Vagina (tissue), 2 donors: Measurements from ENCODE around the gene GRIK3. TPM values are rescaled to one million over a fixed set of nuclear protein-coding genes. Genes with fewer than 3 reads are reported as not detected.

Source experiments
- DNase-seq, 2 donors: peaks; one replicate each; pipeline ENCODE4 v3.0.0-alpha.2; 2017; ENCODE audit errors: extremely low spot score in 2 of 2
- H3K27ac ChIP-seq: fragments of 200-600 bp; sonication (generic); one replicate; pipeline ENCODE4 v1.5.1; 2019
- H3K27me3 ChIP-seq: fragments of 200-600 bp; sonication (generic); one replicate; pipeline ENCODE4 v1.5.1; 2019
- H3K36me3 ChIP-seq, 2 donors: fragments of 200-600 bp; sonication (generic); one replicate each; pipeline ENCODE4 v1.5.1; 2017 to 2019
- H3K4me1 ChIP-seq: fragments of 200-600 bp; sonication (generic); one replicate; pipeline ENCODE4 v1.5.1; 2019
- H3K4me3 ChIP-seq, 2 donors: fragments of 200-600 bp; sonication (generic); 1 replicate in 1 of 2; 2 replicates in 1 of 2; pipeline ENCODE4 v1.5.1; 2016 to 2019
- H3K9me3 ChIP-seq: fragments of 200-600 bp; sonication (generic); one replicate; pipeline ENCODE4 v1.5.1; 2019
- CTCF ChIP-seq, 3 experiments: fragments of 450-650 bp in 2 of 3; fragments of 200-600 bp in 1 of 3; sonication (generic) in 1 of 3; IDR thresholded peaks; one replicate each; pipeline ENCODE4 v1.5.1; 2017 to 2019; ENCODE audit warnings: antibody characterized with exemption in 3 of 3, mild to moderate bottlenecking in 2 of 3, moderate library complexity in 2 of 3
- POLR2A ChIP-seq, 2 donors: fragments of 450-650 bp; IDR thresholded peaks; one replicate each; pipeline ENCODE4 v1.6.1; 2017; ENCODE audit warnings: antibody characterized with exemption in 2 of 2, mild to moderate bottlenecking in 2 of 2, moderate library complexity in 2 of 2
- POLR2AphosphoS5 ChIP-seq, 2 donors: sonication (generic); formaldehyde crosslinking; IDR thresholded peaks; one replicate each; pipeline ENCODE4 v1.9.0; 2017; ENCODE audit warnings: antibody characterized with exemption in 2 of 2, mild to moderate bottlenecking in 2 of 2, low read depth in 1 of 2; ENCODE audit not compliant: insufficient read depth in 1 of 2
- intact Hi-C: fragments of 100-400 bp; cut with DNase I; formaldehyde crosslinking; loops from one replicate; pipeline ENCODE4 v1.15.1; 2023
- total RNA-seq: library from RNA; depleted of rRNA; stranded (reverse); fragments of >200 nt; gene quantifications from one replicate; pipeline ENCODE4 v1.2.3, GENCODE V29; 2016

Gene GRIK3
- total RNA-seq, 1 donor from 2014 or later, result 0.74 TPM

GRCh38 chr1:37001703-37002102 is 32.6 kb downstream of the GRIK3 start:
- Histone ChIP-seq H3K27me3 (no peaks in the 10 kb centered on the region), H3K36me3 (no peaks in the 10 kb centered on the region), H3K4me1 (no peaks in the 10 kb centered on the region), H3K9me3 (no peaks in the 10 kb centered on the region), H3K4me3 (no peak overlapping the region), H3K27ac (no peak overlapping the region)
- intact Hi-C loops, result no loop called here
- TF ChIP-seq POLR2A (IDR thresholded peaks at IDR 0.05) (no peak), POLR2AphosphoS5 (IDR thresholded peaks at IDR 0.05; ENCODE audit: insufficient read depth in 1 of 2, low read depth in 1 of 2) (no peak)
- no peak for DNase-seq

DNA sequence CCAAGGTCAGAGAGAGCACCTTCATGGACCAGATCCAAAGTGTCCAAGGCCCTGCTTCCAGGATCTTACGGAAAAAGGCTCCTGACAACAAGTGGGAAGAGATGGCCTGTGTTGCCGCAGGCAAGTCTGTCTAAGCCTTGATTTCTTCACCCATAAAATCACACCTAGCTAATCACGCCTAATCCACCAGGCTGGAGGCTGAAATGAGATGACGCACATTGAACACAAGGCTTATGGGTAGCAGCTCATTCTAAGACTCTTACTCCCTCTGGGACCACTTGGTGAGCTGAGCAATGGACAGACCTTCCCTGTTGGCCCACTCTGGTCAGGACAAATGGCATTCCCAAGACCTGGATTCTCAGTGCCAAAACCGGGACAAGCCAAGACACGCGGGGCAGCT is 38.2 kb downstream of the GRIK3 start:
- no peaks in the 10 kb centered on the region for H3K4me1 ChIP-seq
- no peaks in the 10 kb centered on the region for H3K9me3 ChIP-seq
- no peak overlapping the region for H3K4me3 ChIP-seq
- no peaks in the 10 kb centered on the region for H3K27me3 ChIP-seq
- H3K36me3 ChIP-seq, result no peaks in the 10 kb centered on the region
- TF ChIP-seq POLR2AphosphoS5 (IDR thresholded peaks at IDR 0.05; ENCODE audit: insufficient read depth in 1 of 2, low read depth in 1 of 2) (no peak), POLR2A (IDR thresholded peaks at IDR 0.05) (no peak), CTCF (IDR thresholded peaks at IDR 0.05) (no peak)
- DNase-seq, result no peak
- intact Hi-C loops, result no loop called here
- H3K27ac ChIP-seq, result no peak overlapping the region

DNA sequence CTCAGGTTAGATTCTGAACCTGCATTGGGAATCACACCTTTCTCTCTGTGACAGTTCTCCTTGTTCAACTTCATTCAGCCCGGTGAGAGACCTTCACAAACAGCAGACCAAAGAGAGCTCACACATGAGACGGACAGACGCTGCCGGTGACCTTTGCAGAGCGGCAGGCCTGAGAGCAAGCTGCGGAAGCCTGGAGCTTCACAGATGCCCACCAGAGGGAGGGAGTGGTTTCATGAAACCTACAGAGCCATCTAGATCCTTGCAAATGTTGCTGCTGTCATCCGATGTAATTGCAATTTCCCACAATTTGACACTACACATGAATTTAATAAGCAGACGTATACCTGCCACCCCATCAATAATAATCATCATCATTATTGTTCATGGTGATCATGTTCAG is 39.4 kb downstream of the GRIK3 start:
- Histone ChIP-seq H3K4me3 (no peak overlapping the region), H3K4me1 (no peaks in the 10 kb centered on the region), H3K27ac (no peak overlapping the region), H3K27me3 (no peaks in the 10 kb centered on the region), H3K9me3 (no peaks in the 10 kb centered on the region), H3K36me3 (no peaks in the 10 kb centered on the region)
- intact Hi-C loops, result no loop called here
- no peak for DNase-seq
- TF ChIP-seq POLR2A (IDR thresholded peaks at IDR 0.05) (no peak), CTCF (IDR thresholded peaks at IDR 0.05) (no peak), POLR2AphosphoS5 (IDR thresholded peaks at IDR 0.05; ENCODE audit: insufficient read depth in 1 of 2, low read depth in 1 of 2) (no peak)

DNA sequence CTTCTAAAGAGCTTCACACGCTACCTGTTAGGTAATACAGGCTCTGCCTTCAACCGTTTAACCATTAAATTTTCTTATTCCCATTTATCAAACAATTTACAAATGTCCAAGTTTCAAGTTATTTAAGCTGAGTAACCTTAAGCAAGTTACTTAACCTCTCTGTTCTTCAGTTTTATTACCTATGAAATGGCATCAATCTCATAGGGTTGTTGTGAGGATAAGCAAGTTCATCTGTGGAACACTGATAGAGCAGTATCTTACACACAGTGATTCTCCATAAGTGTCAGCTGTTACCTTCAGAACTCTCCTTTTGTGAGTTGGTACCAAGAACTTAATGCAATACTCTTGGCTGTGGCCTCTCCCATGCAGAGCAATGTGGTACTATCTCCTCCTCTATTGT is 40.0 kb downstream of the GRIK3 start:
- TF ChIP-seq POLR2A (IDR thresholded peaks at IDR 0.05), result no peak
- no peak for TF ChIP-seq CTCF (IDR thresholded peaks at IDR 0.05)
- no peak for TF ChIP-seq POLR2AphosphoS5 (IDR thresholded peaks at IDR 0.05; ENCODE audit: insufficient read depth in 1 of 2, low read depth in 1 of 2)
- Histone ChIP-seq H3K27ac (no peak overlapping the region), H3K27me3 (no peaks in the 10 kb centered on the region), H3K4me3 (no peak overlapping the region), H3K4me1 (no peaks in the 10 kb centered on the region), H3K36me3 (no peaks in the 10 kb centered on the region), H3K9me3 (no peaks in the 10 kb centered on the region)
- intact Hi-C loops, result no loop called here
- no peak for DNase-seq

DNA sequence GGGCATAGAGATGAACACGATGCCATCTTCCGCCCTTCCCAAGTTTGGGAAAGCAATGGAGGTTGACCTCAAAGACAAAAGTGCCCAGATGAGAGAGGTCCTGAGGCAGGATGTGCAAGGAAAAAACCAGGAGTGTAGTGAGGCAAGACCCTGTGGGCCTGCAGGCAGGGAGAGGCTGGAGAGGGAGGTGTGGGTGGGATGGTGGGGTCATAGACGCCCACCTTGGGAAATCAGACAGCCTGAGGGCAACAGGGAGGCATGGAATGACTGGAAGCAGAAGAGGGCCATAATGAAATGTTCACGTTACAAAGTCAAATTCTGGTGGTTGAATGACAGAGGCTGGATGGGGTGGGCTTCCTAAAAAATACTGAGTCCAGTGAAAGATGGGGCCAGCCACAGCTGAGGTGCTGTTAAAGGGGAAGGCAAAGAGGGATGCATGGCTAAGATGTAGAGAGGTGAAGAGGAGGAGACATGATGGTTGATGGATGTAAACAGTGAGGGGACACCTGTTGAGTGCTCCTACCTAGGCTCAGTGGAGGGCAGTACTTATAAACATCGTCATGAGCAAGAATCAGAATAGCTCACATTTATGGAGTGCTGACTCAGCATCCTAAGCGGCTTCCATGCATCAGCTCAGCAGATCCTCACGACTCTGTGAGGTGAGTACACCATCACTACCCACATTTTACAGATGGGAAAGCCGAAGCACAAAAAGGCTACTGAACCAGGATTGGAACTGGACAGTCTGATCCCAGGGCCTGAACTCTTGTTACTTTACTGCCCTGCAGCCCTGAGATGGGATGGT is 42.0 kb downstream of the GRIK3 start:
- intact Hi-C loops, result no loop called here
- Histone ChIP-seq H3K4me3 (no peak overlapping the region), H3K36me3 (no peaks in the 10 kb centered on the region), H3K27ac (no peak overlapping the region), H3K4me1 (peaks cover 5% of the 10 kb centered on the region), H3K9me3 (no peaks in the 10 kb centered on the region), H3K27me3 (no peaks in the 10 kb centered on the region)
- DNase-seq, result no peak
- TF ChIP-seq POLR2AphosphoS5 (IDR thresholded peaks at IDR 0.05; ENCODE audit: insufficient read depth in 1 of 2, low read depth in 1 of 2) (no peak), CTCF (IDR thresholded peaks at IDR 0.05) (no peak), POLR2A (IDR thresholded peaks at IDR 0.05) (no peak)
